T follicular helper cell (primary cell): ENCODE measurements around the gene NPEPL1.

Experiments used
- DNase-seq: peaks from one replicate; pipeline ENCODE4 v3.0.0-alpha.2; 2020; ENCODE audit warnings: low read depth

The NPEPL1 gene

DNA sequence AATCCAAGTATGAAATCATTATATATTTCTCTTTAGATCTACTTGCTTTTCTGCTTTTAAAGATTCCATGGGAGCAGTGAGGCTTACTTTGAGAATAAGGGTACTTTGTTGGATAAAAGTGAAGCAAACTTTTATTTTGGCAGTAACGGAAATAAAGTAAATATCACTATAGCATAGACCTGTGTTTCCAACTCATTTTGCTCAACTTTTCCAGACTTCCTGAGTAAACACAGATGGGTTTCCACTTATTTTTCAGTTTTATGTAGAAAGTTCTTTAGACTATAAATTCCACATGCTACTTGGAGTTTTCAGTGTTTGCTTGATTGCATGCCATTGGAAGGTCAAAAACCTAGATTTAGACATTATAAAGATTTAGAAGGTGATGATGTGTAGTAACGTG lies 35.3 kb upstream of the NPEPL1 start:
- DNase-seq, result no peak

DNA sequence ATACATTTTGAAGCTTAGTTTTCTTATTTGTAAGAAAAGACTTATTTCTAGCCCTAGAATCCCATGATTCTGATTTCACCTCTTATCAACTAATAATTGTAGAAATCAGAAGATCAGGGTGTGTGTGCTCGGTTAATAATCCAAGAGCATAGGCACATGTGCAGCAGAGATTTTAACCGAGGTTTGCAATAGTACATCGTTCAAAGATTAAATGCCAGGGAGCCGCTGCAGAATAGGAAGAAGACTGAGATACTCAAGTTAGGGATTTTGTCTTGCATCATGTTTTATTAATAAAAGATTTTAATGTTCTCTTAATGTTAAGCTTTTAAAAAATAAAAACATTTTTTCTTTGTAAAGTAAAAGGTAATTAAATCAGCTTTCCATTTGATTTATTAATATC lies 34.6 kb upstream of the NPEPL1 start:
- no peak for DNase-seq

DNA sequence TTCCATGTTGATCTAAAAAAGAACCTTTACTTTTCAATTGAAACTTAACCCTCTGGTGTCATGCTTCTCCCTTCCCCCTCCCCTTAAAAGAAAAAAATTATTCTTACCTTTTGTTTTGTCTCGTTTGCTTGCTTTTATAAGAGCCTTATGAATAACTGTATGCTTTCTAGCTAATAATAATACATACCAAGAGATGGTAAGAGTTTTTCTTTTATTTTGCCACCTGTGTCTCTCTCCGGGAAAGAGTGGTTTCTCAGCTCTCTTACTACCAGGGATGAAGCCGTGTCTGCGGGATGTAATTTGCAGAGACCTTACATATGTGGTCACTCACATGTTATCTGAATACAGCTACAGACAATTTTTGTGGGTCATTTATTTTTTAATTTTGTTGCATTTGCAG lies 33.8 kb upstream of the NPEPL1 start:
- no peak for DNase-seq

- no peak for DNase-seq
Measured at GRCh38 chr20:58659841-58660240, 32.8 kb upstream of the NPEPL1 start.

DNA sequence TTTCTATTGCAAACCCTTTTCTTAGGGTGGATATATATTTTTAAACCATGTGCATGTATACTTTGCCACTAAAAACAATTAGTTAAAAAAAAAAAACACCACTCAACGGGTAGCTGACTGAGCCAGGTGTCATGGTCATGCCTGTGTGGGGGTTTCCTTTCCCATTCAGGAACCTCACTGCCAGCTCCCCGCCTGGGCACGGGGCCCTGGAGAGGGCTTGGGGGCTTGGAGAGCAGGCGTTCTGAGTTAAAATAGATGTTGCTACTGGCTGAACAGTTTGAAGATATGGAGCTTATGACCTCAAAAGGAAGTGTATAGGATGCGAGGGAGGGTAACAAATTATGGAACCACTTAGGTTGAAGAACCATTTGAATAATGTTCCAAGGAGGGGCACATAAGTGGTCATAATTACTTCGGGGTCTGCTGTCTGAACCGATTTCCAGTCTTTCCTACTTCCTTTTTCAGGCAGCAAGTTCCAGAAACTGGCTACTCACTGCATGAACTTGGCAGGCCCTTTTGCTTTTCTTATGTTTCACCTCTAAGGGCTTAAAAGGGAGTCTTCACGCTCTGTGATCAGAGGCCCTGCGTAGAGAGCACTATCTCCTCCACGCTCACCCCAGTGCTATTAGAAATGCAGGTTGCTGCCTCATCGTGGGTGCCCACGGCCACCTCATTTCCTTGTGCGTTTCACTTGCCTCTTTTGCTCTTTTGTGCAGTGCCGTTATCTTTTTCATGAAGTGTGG lies 31.6 kb upstream of the NPEPL1 start:
- DNase-seq, result peak; percentile 66

GRCh38 chr20:58661598-58662473 lies 30.8 kb upstream of the NPEPL1 start:
- no peak for DNase-seq

- DNase-seq, result no peak
Measured at GRCh38 chr20:58664331-58664730, 28.3 kb upstream of the NPEPL1 start.

DNA sequence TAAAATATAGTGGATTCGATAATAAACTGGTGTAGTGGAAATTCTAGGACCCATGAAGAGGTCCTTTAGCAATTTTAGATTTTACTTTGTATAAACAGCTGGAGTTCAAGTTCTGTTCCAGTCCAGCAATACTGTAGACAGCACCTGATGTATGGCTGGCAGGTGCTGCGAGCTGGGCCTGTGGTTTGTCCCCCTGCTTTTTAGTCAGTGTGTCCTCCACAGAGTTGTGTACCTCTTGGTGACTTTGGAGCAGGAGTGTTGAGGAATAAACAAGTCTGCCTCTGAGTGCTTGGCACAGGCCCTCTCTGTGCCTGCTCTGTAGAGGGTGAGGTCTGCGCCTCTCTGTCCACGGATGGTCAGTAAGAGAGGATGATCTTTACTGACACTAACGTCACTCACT lies 27.7 kb upstream of the NPEPL1 start:
- no peak for DNase-seq

DNA sequence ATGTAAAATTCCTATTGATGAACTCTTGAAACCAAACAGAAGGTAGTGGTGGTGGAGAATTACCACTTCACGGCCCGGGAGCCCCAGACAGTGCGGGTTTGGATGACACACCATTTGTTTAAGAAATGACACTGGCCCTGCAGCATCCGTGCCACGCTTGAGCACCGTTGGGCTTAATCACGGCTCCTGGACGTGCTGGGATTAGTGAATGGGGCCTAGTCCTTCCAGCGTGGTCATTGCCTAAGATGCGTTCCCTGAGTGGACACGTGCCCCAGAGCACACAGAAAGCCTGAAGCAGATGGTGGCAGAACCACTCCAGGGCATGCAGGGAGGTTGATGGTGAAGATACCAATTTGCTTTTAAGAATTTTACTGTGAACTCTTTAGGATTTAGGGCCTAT lies 27.0 kb upstream of the NPEPL1 start:
- DNase-seq, result no peak

GRCh38 chr20:58666702-58667101 lies 25.9 kb upstream of the NPEPL1 start:
- no peak for DNase-seq

DNA sequence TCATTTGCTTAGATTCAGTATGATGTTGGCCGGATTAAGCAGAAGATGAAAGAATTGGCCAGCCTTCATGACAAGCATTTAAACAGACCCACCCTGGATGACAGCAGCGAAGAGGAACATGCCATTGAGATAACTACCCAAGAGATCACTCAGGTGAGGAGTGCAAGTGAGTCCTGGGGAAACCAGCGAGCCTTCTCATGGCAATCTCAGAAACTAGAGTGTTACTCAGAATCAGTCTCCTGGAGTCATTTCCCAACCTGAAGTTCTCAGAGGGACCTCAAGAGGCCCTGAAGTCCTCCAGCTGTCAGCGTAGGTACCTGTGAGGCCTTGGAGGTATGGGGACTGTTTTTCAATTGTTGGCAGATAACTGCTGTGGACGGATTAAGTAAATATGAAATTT lies 24.6 kb upstream of the NPEPL1 start:
- DNase-seq, result no peak

GRCh38 chr20:58668901-58669286 lies 23.7 kb upstream of the NPEPL1 start:
- no peak for DNase-seq

- no peak for DNase-seq
Measured at GRCh38 chr20:58669287-58670006, 23.2 kb upstream of the NPEPL1 start.

GRCh38 chr20:58670102-58670501 lies 22.5 kb upstream of the NPEPL1 start:
- DNase-seq, result no peak

- DNase-seq, result no peak
Measured at GRCh38 chr20:58670659-58671058, 21.9 kb upstream of the NPEPL1 start.

DNA sequence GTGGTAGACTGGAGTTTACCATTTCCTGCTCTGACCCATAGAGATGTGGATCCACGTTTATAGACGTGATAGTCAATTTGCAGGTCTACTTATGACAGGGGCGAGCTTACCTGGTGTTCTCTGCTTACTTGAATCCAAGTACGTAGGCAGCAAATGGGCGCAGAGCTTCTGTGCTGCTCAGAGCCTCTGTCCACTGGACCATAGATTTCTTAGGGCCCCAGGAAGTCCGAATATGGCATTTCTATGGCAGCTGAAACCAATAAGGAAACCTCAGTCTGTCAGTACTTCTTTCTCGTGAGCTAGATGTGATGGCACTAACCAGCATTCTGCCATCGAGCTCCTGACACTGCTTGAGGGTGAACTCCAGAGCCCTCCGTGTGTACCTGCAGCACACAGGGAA lies 19.5 kb upstream of the NPEPL1 start:
- DNase-seq, result no peak

DNA sequence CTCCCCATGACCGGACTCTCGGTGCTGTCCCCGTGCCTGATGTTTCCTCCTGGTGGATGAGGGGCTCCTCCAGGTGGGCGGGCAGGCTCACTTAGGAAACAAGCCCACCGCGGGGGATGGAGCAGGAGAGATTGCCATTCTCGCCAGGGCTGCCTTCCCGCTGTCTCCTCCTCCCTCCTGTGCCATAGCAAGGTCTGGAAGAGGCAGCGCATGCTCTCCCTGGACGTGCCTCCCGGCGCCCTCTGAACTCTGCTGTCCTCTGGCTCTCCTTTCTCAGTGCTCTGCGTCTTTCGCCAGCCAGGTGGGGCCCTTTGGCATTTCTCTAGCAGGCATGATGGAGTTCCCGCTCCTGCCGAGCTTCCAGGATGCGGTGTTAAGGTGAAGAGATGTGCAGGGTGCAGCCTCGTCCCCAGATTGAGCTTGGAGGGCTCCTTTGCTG lies 17.4 kb upstream of the NPEPL1 start:
- DNase-seq, result no peak

- no peak for DNase-seq
Measured at GRCh38 chr20:58675641-58676040, 17.0 kb upstream of the NPEPL1 start.

- no peak for DNase-seq
Measured at GRCh38 chr20:58676161-58676560, 16.4 kb upstream of the NPEPL1 start.

DNA sequence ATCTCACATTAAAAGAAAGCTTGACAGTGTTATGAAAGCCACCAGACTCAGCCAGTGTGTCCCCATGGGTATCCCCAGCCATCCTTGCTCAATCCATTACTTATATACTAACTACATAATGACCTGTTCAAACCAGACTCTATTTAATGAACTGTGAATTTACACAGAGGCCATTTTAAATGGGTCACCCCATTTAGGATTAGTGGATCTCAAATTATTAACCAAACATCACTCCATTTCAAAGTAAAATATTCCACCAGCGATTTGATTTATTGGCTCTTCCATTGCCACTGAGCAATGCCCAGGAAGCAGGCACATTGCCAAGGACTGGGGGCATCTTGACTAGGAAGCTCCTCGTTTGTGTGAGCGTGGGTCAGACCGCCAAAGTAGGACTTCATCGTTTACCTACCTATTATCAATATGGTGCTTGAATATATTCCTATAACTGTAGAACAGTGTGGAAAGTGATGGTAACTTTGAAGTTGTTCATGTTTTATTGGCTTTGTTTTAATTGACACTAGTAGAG lies 15.5 kb upstream of the NPEPL1 start:
- no peak for DNase-seq

DNA sequence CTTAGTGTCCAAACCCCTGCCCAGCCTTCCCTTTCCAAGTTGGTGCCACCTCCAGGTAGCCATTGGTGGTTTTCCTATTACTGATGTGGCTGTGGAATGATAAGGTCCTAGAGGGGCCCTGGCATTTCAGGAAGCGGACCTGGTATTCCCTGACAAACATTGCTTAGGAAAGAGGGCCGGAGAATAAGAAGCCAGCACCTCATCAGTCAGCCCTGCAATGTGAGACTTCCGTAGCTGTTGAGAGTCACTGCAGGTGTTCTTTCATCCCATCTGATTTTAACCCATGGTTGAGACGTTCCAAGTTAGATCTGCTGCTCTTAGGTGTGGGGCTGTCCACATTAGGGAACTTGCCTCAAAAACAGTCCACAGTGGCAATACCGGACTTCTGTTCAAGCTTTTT lies 14.8 kb upstream of the NPEPL1 start:
- DNase-seq, result no peak

- no peak for DNase-seq
Measured at GRCh38 chr20:58678806-58679205, 13.8 kb upstream of the NPEPL1 start.
